GM13977 (cell line): ENCODE measurements around the gene CBX6.

Experiments used
- DNase-seq: peaks from one replicate; pipeline ENCODE4 v3.0.0; 2012; ENCODE audit warnings: low spot score
- CTCF ChIP-seq: IDR thresholded peaks from 2 replicates; pipeline ENCODE4 v1.5.1; 2012; ENCODE audit warnings: mild to moderate bottlenecking, control low read depth; ENCODE audit not compliant: insufficient read depth; ENCODE audit errors: extremely low read depth, missing control alignments
- in situ Hi-C: fragments of 300-500 bp; cut with MboI; formaldehyde crosslinking; loops from one replicate; pipeline ENCODE4 v1.12.0; 2022; ENCODE audit warnings: low sequenced_read_pairs, low pct_unique_long_range_greater_than_20kb, mixed read lengths, inconsistent platforms; ENCODE audit not compliant: unreplicated experiment

Gene CBX6

GRCh38 chr22:38882972-38883622 is 11.1 kb upstream of the CBX6 start:
- in situ Hi-C loops: no loop called here
- no peak for DNase-seq
- TF ChIP-seq CTCF: no peak

GRCh38 chr22:38881997-38882879 is 10.2 kb upstream of the CBX6 start:
- DNase-seq: no peak
- TF ChIP-seq CTCF: no peak
- in situ Hi-C loops: no loop called here

GRCh38 chr22:38881464-38881871 is 9.5 kb upstream of the CBX6 start:
- DNase-seq: no peak
- no peak for TF ChIP-seq CTCF
- in situ Hi-C loops: no loop called here

- in situ Hi-C loops: no loop called here
- no peak for TF ChIP-seq CTCF
- no peak for DNase-seq
Measured at GRCh38 chr22:38879961-38880360, 7.9 kb upstream of the CBX6 start.

GRCh38 chr22:38879108-38879729 is 7.2 kb upstream of the CBX6 start:
- in situ Hi-C loops: no loop called here
- no peak for TF ChIP-seq CTCF
- DNase-seq: no peak

- TF ChIP-seq CTCF: no peak
- in situ Hi-C loops: no loop called here
- DNase-seq: no peak
Measured at GRCh38 chr22:38878001-38878400, 6.0 kb upstream of the CBX6 start.
